Subcutaneous abdominal adipose tissue (tissue), 5 donors: ENCODE results near the gene LRRFIP1.

ENCODE experiments used
- H3K27ac ChIP-seq: one replicate; pipeline ENCODE4 v1.7.0; 2013; ENCODE audit warnings: low read depth, mild to moderate bottlenecking, inconsistent platforms, low read length, moderate library complexity
- H3K27me3 ChIP-seq, 5 donors: one replicate each; pipeline ENCODE4 v1.7.0; 2013; ENCODE audit warnings: low read length in 5 of 5, inconsistent platforms in 1 of 5; ENCODE audit not compliant: control insufficient read depth in 5 of 5, insufficient read depth in 4 of 5
- H3K36me3 ChIP-seq, 5 donors: one replicate each; pipeline ENCODE4 v1.7.0; 2013; ENCODE audit warnings: low read length in 5 of 5; ENCODE audit not compliant: control insufficient read depth in 5 of 5, insufficient read depth in 5 of 5
- H3K4me1 ChIP-seq, 5 donors: one replicate each; pipeline ENCODE4 v1.7.0; 2013; ENCODE audit warnings: low read length in 5 of 5, mild to moderate bottlenecking in 3 of 5, moderate library complexity in 1 of 5; ENCODE audit not compliant: control insufficient read depth in 5 of 5, insufficient read depth in 5 of 5
- H3K4me3 ChIP-seq, 5 donors: one replicate each; pipeline ENCODE4 v1.7.0; 2013; ENCODE audit warnings: low read length in 5 of 5, low read depth in 1 of 5
- H3K9ac ChIP-seq, 5 donors: one replicate each; pipeline ENCODE4 v1.7.0; 2013; ENCODE audit warnings: low read length in 5 of 5, mild to moderate bottlenecking in 4 of 5, moderate library complexity in 3 of 5
- H3K9me3 ChIP-seq, 5 donors: one replicate each; pipeline ENCODE4 v1.7.0; 2013; ENCODE audit warnings: low read length in 5 of 5; ENCODE audit not compliant: control insufficient read depth in 5 of 5
- donor health status: healthy.
- donor health status: healthy.
- donor health status: healthy.
- donor health status: healthy.
- donor health status: healthy.

LRRFIP1 gene

DNA sequence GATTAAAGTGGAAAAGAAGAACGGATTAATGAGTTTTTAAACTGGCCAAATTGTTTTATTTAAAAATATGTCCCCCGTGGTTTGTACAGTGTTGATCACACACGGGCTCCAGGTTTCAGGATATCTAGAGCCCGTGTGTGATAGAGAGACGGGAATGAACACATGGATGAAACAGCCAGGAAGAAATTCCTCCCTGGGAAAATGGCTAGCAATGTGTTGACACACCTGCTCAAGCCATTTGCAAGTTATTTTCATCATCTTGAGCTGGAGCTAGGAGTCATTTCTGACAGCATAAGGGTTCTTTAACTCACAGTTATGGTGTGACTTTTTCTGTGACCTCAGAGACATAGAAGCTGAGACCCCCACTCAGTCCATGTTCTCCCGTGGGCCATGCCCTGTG, 81.6 kb downstream of the LRRFIP1 start:
- Histone ChIP-seq H3K9me3 (no peaks in the 10 kb centered on the region), H3K4me1 (peaks cover 2 to 46% (median 24%) of the 10 kb centered on the region in 5 donors), H3K4me3 (no peak overlapping the region), H3K9ac (no peak overlapping the region), H3K36me3 (peaks cover 0 to 44% (median 28%) of the 10 kb centered on the region in 5 donors), H3K27ac (no peak overlapping the region), H3K27me3 (no peaks in the 10 kb centered on the region)

DNA sequence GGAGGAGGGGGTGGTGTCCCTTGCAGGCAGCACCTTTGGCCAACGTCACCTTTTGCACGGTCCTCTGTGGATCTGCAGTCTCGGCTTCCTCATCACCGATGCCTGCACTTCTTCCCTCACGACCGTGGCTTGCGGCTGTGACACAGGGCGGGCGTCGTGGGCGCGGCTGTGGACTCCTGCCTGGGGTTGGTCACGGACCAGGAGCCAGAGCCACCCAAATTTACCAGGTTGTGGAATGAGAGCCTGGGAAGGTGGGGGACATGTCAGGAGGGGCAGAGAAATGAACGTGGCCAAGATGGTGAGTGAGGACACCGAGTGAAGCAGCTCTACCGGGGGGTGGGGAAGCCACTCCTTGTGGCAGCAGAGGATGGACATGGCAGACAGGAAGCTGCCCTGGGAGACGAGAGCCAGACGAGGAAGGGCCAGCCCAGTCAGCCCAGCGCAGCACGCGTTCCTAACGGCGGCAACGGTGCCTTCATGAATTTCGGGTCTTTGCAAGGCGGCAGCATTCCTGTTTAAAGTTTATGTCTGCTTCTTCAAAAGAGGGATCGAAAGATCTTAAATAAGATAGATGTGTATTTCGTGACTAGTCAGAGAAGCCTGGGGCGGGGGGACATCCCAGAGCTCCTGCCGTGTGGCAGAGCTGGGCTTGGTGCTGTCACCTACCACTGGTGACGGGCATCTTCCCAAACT, 84.2 kb downstream of the LRRFIP1 start:
- Histone ChIP-seq H3K27me3 (no peaks in the 10 kb centered on the region), H3K4me1 (peaks cover 0 to 44% (median 30%) of the 10 kb centered on the region in 5 donors), H3K9me3 (no peaks in the 10 kb centered on the region), H3K36me3 (peaks cover 0 to 44% (median 28%) of the 10 kb centered on the region in 5 donors), H3K9ac (no peak overlapping the region), H3K4me3 (no peak overlapping the region), H3K27ac (no peak overlapping the region)

DNA sequence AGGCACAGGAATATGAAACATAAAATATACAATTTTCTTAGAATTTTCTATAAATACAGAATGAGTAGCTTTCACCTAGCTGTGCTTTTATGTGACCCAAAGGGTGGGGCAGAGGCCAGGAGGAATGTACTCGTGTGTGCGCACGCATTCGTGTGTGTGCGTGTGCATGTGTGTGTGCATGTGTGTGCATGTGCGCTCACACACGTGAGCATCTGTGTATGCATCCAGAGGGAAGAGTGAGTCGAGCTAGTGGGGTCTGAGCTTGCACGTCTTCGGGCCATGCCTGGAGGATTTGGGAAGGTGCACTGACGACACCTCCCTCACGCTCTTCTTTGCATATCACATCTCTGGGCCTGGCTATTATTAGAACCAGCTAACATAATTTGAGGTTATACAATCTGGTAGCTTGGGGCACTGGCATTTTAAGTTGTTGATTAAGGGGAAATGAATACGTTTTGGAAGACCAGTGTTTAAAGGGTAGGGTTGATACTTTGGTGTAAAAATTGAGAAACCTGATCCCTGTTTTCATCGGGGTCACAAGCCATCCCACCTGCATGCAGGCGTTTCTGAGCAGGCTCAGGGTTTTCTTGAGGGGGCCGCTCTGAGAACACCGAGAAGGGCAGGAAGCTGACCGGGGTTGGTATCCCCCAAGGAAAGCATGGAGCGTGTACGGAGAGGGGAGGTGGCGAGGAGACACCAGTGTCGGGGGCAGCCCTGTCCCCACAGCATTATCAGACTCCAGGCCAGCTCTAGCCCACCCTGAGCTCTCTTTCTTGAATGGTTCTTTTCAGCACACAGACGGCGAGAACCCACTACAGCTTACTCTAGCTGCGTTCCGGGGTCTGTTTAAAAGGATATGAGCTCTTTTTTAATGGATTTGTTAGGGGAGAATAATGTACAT, 85.3 kb downstream of the LRRFIP1 start:
- Histone ChIP-seq H3K9me3 (no peaks in the 10 kb centered on the region), H3K36me3 (peaks cover 0 to 44% (median 33%) of the 10 kb centered on the region in 5 donors), H3K27me3 (no peaks in the 10 kb centered on the region), H3K4me3 (no peak overlapping the region), H3K9ac (no peak overlapping the region), H3K4me1 (peaks cover 0 to 40% (median 21%) of the 10 kb centered on the region in 5 donors), H3K27ac (no peak overlapping the region)

DNA sequence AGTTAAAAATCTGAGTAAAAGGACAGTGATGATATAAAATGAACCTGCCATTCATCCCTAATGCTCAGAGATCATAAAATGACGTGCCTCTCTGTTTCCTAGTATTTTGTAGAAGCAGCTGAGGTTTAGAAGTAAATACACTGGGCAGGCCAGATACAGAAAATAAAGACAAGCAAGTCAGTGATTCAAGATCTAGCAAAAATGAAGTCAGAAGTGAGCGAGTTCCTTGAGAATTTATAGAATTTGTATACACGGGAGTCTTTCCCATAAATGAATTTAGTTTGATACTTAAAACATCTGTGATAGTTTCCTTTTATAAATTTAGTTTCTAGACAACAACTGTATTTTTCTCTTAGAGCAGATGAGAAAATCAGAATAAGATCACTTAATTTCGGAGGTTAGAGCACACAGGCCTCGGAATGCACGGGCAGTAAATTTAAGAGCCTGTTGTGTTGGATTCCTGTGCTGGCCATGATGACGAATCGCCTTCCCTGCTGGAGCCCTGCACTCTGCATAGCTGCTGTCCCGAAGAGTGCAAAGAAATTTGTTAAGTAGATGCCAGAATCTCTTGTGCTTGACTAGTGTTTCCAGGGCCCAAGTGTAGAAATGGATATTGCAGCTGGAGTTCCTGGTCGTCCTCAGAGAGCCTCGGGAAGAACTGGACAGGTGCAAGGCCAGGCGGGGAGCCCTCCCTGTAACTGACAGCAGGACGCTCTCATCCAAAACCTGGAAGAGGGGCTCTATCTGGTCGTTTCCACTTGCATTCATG, 87.5 kb downstream of the LRRFIP1 start:
- Histone ChIP-seq H3K27me3 (no peaks in the 10 kb centered on the region), H3K27ac (peak overlapping the region; percentile 30), H3K36me3 (peaks cover 0 to 34% (median 24%) of the 10 kb centered on the region in 5 donors), H3K9ac (peak overlapping the region in 1 of 5 donors; percentile 8), H3K4me1 (peaks cover 0 to 34% (median 12%) of the 10 kb centered on the region in 5 donors), H3K4me3 (peak overlapping the region in 1 of 5 donors; percentile 2), H3K9me3 (no peaks in the 10 kb centered on the region)

DNA sequence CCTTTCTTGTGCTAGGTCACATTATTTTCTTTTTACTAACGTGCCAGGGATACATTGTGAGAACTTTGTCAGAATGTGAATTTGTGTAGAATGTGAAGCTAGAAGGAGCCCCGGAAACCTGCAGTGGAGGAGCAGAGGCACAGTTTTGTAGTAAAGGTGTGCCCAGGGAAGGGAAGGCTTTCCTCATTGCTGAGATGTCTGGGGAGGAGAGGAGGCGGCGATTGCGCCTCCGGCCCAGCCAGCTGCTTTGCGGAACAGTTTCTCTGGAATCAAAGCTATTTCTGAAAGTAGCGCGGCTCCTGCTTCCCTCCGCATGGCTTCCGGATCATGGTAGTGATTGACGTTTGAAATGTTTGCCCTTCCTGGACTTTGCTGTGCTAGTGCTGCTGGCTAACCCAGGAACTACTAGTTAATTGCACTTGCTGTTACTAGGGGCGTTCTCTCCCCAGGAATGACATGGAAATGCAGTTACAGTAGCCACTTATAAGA, 88.1 kb downstream of the LRRFIP1 start:
- peaks cover 0 to 32% (median 25%) of the 10 kb centered on the region in 5 donors for H3K36me3 ChIP-seq
- H3K4me3 ChIP-seq, result peak overlapping the region in 2 of 5 donors; percentile 2 to 12
- no peaks in the 10 kb centered on the region for H3K27me3 ChIP-seq
- H3K9me3 ChIP-seq, result no peaks in the 10 kb centered on the region
- H3K9ac ChIP-seq, result no peak overlapping the region
- peaks cover 0 to 34% (median 12%) of the 10 kb centered on the region in 5 donors for H3K4me1 ChIP-seq
- no peak overlapping the region for H3K27ac ChIP-seq

DNA sequence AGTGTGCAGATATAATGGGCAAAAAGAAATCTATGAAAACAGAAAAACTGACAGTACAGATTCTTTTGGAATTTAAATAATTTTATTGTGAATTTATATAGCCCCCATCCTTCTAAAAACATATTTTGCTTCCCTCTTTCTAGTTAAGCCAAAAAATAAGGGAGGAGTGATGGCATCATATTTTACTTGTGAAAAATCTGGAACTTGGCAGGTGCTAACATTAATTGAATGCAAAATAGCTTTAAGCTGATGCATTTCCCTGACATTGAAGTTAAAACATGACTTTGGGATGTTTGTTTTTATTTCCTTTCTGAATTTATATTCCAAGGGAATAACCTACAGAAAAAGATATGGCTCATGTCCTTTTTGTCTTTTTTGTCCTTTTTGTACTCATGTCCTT, 88.6 kb downstream of the LRRFIP1 start:
- Histone ChIP-seq H3K4me1 (peaks cover 0 to 34% (median 12%) of the 10 kb centered on the region in 5 donors), H3K27ac (no peak overlapping the region), H3K36me3 (peaks cover 0 to 30% (median 25%) of the 10 kb centered on the region in 5 donors), H3K9ac (no peak overlapping the region), H3K4me3 (no peak overlapping the region), H3K9me3 (no peaks in the 10 kb centered on the region), H3K27me3 (no peaks in the 10 kb centered on the region)

DNA sequence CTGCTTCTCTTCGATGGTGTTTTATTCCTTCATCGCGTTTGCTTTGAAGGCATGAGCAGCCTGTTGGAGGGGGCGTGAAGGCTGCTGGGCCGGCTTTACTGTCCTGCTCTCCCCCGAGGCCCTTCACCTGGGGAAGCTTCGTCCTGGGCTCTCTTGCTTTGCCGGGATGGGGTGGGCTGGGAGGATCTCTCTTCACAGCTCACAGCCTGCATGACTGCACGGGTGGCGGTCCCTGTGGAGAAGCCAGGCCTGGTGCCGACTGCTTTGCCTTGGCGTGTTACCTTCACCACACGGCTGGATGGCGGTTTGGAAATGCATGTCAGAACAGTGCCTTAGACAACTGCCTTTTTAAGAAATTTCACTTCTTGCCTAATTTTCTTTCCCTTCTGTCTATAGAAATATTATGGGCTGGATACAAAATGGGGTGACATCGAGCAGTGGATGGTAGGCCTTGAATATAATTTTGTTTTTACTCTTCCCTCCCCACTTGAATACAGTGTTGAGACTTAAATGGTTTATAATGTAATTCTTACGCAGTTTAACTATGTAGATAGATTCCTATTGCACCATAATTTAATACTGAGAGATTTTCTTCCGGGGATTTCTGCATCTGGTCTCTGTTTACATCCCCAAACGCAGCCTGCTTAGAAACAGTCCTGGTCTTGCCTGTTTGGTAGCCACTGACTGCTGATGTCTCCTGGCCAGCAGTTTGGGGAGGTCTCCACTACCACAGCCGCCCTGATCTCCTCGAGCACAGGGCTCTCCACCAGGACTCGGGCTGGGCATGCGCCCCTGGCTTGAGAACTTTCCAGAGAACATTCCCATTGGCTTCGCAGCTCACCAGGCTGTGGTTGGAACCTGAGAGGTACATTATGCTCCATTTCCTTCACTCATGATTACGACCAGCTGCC, 90.2 kb downstream of the LRRFIP1 start:
- no peak overlapping the region for H3K27ac ChIP-seq

DNA sequence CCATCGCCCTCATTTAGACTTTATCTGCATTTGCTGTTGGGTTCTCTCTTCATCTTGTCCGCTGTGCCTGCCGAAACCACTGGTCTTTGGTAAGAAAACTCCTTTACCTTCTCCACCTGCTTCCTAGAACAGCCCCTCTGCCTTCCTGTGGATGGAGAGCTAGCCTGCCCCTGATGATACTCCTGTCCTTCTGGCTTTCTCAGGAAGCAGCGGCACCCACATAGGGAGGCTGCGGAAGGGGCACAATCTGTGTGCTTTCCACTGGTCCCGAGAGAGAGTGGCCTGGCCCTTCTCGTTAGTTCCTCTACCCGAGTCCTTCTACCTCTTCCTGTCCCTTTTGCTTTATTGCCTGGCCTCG, 90.9 kb downstream of the LRRFIP1 start:
- H3K4me1 ChIP-seq, result peaks cover 0 to 31% (median 12%) of the 10 kb centered on the region in 5 donors
- no peak overlapping the region for H3K4me3 ChIP-seq
- no peaks in the 10 kb centered on the region for H3K27me3 ChIP-seq
- peaks cover 0 to 14% (median 7%) of the 10 kb centered on the region in 5 donors for H3K36me3 ChIP-seq
- no peaks in the 10 kb centered on the region for H3K9me3 ChIP-seq
- H3K9ac ChIP-seq, result no peak overlapping the region
- no peak overlapping the region for H3K27ac ChIP-seq

More for the DNA sequence above, 90.2 kb downstream of the LRRFIP1 start:
- Histone ChIP-seq H3K9me3 (no peaks in the 10 kb centered on the region), H3K36me3 (peaks cover 0 to 17% (median 12%) of the 10 kb centered on the region in 5 donors), H3K27me3 (no peaks in the 10 kb centered on the region), H3K4me1 (peaks cover 0 to 30% (median 12%) of the 10 kb centered on the region in 5 donors), H3K4me3 (no peak overlapping the region), H3K9ac (no peak overlapping the region)

DNA sequence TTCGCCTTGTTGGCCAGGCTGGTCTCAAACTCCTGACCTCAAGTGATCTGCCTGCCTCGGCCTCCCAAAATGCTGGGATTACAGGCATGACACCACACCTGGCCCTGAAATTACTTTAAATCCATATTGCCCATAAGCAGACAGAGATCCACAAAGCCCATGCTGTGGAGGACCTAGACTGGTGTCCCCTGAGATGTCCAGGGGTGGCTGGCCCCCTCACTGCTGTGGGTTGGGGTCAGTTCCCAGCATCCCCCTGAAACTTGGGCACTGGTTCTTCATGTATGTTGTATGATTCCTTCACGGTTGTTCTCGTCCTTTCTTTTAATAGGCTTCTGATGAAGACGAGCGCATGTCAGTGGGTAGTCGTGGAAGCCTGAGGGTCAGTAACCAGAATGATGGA, 93.1 kb downstream of the LRRFIP1 start:
- no peak overlapping the region for H3K9ac ChIP-seq
- H3K27me3 ChIP-seq, result no peaks in the 10 kb centered on the region
- no peak overlapping the region for H3K27ac ChIP-seq
- no peak overlapping the region for H3K4me3 ChIP-seq
- no peaks in the 10 kb centered on the region for H3K9me3 ChIP-seq
- H3K4me1 ChIP-seq, result peaks cover 3 to 41% (median 16%) of the 10 kb centered on the region in 5 donors
- peaks cover 0 to 20% (median 6%) of the 10 kb centered on the region in 5 donors for H3K36me3 ChIP-seq
